Mononuclear cell (primary cell): ENCODE data around the gene ADAD1. TPM values are rescaled to one million over a fixed set of nuclear protein-coding genes. Genes with fewer than 3 reads are reported as not detected.
"Not testable (repeated sequence)": the region's sequence is repeated elsewhere in the genome, so short reads cannot be mapped to it uniquely, and the experiment has no call there.

Experiments
- H3K27me3 ChIP-seq: 2 replicates; pipeline ENCODE4 v1.6.0; 2011; ENCODE audit warnings: low read length, control low read depth; ENCODE audit not compliant: insufficient read depth
- H3K4me1 ChIP-seq: 2 replicates; pipeline ENCODE4 v1.5.1; 2011; ENCODE audit warnings: mild to moderate bottlenecking, low read length, control low read depth; ENCODE audit not compliant: insufficient read depth
- H3K4me3 ChIP-seq: 2 replicates; pipeline ENCODE4 v1.5.1; 2011; ENCODE audit warnings: mild to moderate bottlenecking, low read length, moderate library complexity
- H3K9me3 ChIP-seq: 2 replicates; pipeline ENCODE4 v1.5.1; 2011; ENCODE audit warnings: low read depth, mild to moderate bottlenecking, control low read depth, low read length
- total RNA-seq: library from RNA; depleted of rRNA; stranded (reverse); fragments of >200 nt; gene quantifications from one replicate; pipeline ENCODE4 v1.2.3, GENCODE V29; 2012

ADAD1 gene
- not detected for total RNA-seq

GRCh38 chr4:122378711-122379110 is at the start of gene ADAD1:
Gene ADAD1, plus strand, starts transcription at chr4:122379011. Its CDS starts 1,059 bp downstream, at chr4:122380070.
- Histone ChIP-seq H3K4me3 (no peak within 1 kb of the TSS), H3K9me3 (no peaks in the 10 kb centered on the region), H3K4me1 (no peaks in the 10 kb centered on the region), H3K27me3 (no peaks in the 10 kb centered on the region)

GRCh38 chr4:122329876-122330565 is 48.8 kb upstream of the ADAD1 start:
- Histone ChIP-seq H3K4me1 (no peaks in the 10 kb centered on the region), H3K4me3 (no peak overlapping the region), H3K27me3 (no peaks in the 10 kb centered on the region), H3K9me3 (no peaks in the 10 kb centered on the region)

GRCh38 chr4:122331195-122331594 is 47.6 kb upstream of the ADAD1 start:
- Histone ChIP-seq H3K9me3 (no peaks in the 10 kb centered on the region), H3K4me1 (no peaks in the 10 kb centered on the region), H3K27me3 (no peaks in the 10 kb centered on the region), H3K4me3 (no peak overlapping the region)

GRCh38 chr4:122334828-122335227 is 44.0 kb upstream of the ADAD1 start:
- H3K4me1 ChIP-seq: no peaks in the 10 kb centered on the region

GRCh38 chr4:122341886-122342285 is 36.9 kb upstream of the ADAD1 start:
- Histone ChIP-seq H3K4me3 (no peak overlapping the region), H3K4me1 (no peaks in the 10 kb centered on the region), H3K9me3 (no peaks in the 10 kb centered on the region), H3K27me3 (no peaks in the 10 kb centered on the region)

More at GRCh38 chr4:122334828-122335227, 44.0 kb upstream of the ADAD1 start:
- no peaks in the 10 kb centered on the region for H3K27me3 ChIP-seq
- H3K4me3 ChIP-seq: no peak overlapping the region
- H3K9me3 ChIP-seq: no peaks in the 10 kb centered on the region

- no peaks in the 10 kb centered on the region for H3K27me3 ChIP-seq
Measured at GRCh38 chr4:122346036-122346435, 32.8 kb upstream of the ADAD1 start.

GRCh38 chr4:122346503-122346902 is 32.3 kb upstream of the ADAD1 start:
- Histone ChIP-seq H3K4me3 (no peak overlapping the region), H3K4me1 (no peaks in the 10 kb centered on the region), H3K9me3 (no peaks in the 10 kb centered on the region), H3K27me3 (no peaks in the 10 kb centered on the region)

More at GRCh38 chr4:122346036-122346435, 32.8 kb upstream of the ADAD1 start:
- Histone ChIP-seq H3K4me3 (no peak overlapping the region), H3K9me3 (no peaks in the 10 kb centered on the region), H3K4me1 (no peaks in the 10 kb centered on the region)

- no peaks in the 10 kb centered on the region for H3K27me3 ChIP-seq
- H3K9me3 ChIP-seq: no peaks in the 10 kb centered on the region
- H3K4me3 ChIP-seq: no peak overlapping the region
- H3K4me1 ChIP-seq: no peaks in the 10 kb centered on the region
Measured at GRCh38 chr4:122356317-122356808, 22.4 kb upstream of the ADAD1 start.

- Histone ChIP-seq H3K4me1 (no peaks in the 10 kb centered on the region), H3K4me3 (no peak overlapping the region), H3K27me3 (no peaks in the 10 kb centered on the region), H3K9me3 (no peaks in the 10 kb centered on the region)
Measured at GRCh38 chr4:122360754-122361153, 18.1 kb upstream of the ADAD1 start.

GRCh38 chr4:122364700-122365404 is 14.0 kb upstream of the ADAD1 start:
- Histone ChIP-seq H3K27me3 (no peaks in the 10 kb centered on the region), H3K4me1 (no peaks in the 10 kb centered on the region), H3K4me3 (no peak overlapping the region), H3K9me3 (no peaks in the 10 kb centered on the region)

- H3K4me1 ChIP-seq, H3K27me3 ChIP-seq, H3K4me3 ChIP-seq, H3K9me3 ChIP-seq: not testable (repeated sequence)
Measured at GRCh38 chr4:122368786-122369185, 10.0 kb upstream of the ADAD1 start.

GRCh38 chr4:122377352-122377751 is 1.5 kb upstream of the ADAD1 start:
- Histone ChIP-seq H3K9me3 (no peaks in the 10 kb centered on the region), H3K27me3 (no peaks in the 10 kb centered on the region), H3K4me3 (no peak overlapping the region), H3K4me1 (no peaks in the 10 kb centered on the region)

GRCh38 chr4:122379239-122379638 is 428 bp downstream of the ADAD1 start:
- Histone ChIP-seq H3K4me1 (no peaks in the 10 kb centered on the region), H3K9me3 (no peaks in the 10 kb centered on the region), H3K4me3 (no peak overlapping the region), H3K27me3 (no peaks in the 10 kb centered on the region)

- no peak overlapping the region for H3K4me3 ChIP-seq
- no peaks in the 10 kb centered on the region for H3K9me3 ChIP-seq
- no peaks in the 10 kb centered on the region for H3K4me1 ChIP-seq
- H3K27me3 ChIP-seq: no peaks in the 10 kb centered on the region
Measured at GRCh38 chr4:122383341-122383740, 4.5 kb downstream of the ADAD1 start.

- Histone ChIP-seq H3K27me3 (no peaks in the 10 kb centered on the region), H3K4me3 (no peak overlapping the region), H3K4me1 (no peaks in the 10 kb centered on the region), H3K9me3 (no peaks in the 10 kb centered on the region)
Measured at GRCh38 chr4:122384245-122384644, 5.4 kb downstream of the ADAD1 start.

GRCh38 chr4:122393276-122393675 is 14.5 kb downstream of the ADAD1 start:
- Histone ChIP-seq H3K4me1 (no peaks in the 10 kb centered on the region), H3K27me3 (no peaks in the 10 kb centered on the region), H3K4me3 (no peak overlapping the region), H3K9me3 (no peaks in the 10 kb centered on the region)
